Ascending aorta (tissue), 2 donors: Measurements from ENCODE around the gene NOTO. TPM values are rescaled to one million over a fixed set of nuclear protein-coding genes. Genes with fewer than 3 reads are reported as not detected.

Source experiments
- DNase-seq, 2 donors: peaks; one replicate each; pipeline ENCODE4 v3.0.0-alpha.2; 2019; ENCODE audit warnings: low spot score in 2 of 2
- H3K27ac ChIP-seq, 2 donors: fragments of 200-600 bp; sonication (generic); one replicate each; pipeline ENCODE4 v1.5.1; 2016 to 2017; ENCODE audit warnings: mild to moderate bottlenecking in 1 of 2
- H3K27me3 ChIP-seq: fragments of 200-600 bp; sonication (generic); one replicate; pipeline ENCODE4 v1.5.1; 2017
- H3K36me3 ChIP-seq, 2 donors: fragments of 200-600 bp; sonication (generic); one replicate each; pipeline ENCODE4 v1.5.1; 2016
- H3K4me1 ChIP-seq, 2 donors: fragments of 200-600 bp; sonication (generic); one replicate each; pipeline ENCODE4 v1.5.1; 2016 to 2017; ENCODE audit warnings: mild to moderate bottlenecking in 1 of 2
- H3K4me3 ChIP-seq, 2 donors: fragments of 200-600 bp; sonication (generic); one replicate each; pipeline ENCODE4 v1.5.1; 2016 to 2017; ENCODE audit warnings: mild to moderate bottlenecking in 1 of 2
- H3K9me3 ChIP-seq, 2 donors: fragments of 200-600 bp; sonication (generic); one replicate each; pipeline ENCODE4 v1.5.1; 2016
- CTCF ChIP-seq, 3 experiments: fragments of 200-600 bp in 2 of 3; fragments of 450-650 bp in 1 of 3; sonication (generic) in 2 of 3; IDR thresholded peaks; one replicate each; pipeline ENCODE4 v1.5.1; 2016 to 2019; ENCODE audit warnings: antibody characterized with exemption in 3 of 3, mild to moderate bottlenecking in 1 of 3, moderate library complexity in 1 of 3
- intact Hi-C: fragments of 100-400 bp; cut with DNase I; formaldehyde crosslinking; loops from one replicate; pipeline ENCODE4 v1.15.1; 2023
- total RNA-seq: library from RNA; depleted of rRNA; stranded (reverse); fragments of >200 nt; gene quantifications from one replicate; pipeline ENCODE4 v1.1.0, GENCODE V29; 2016

NOTO gene
- total RNA-seq, 1 donor from 2014 or later: not detected

- H3K36me3 ChIP-seq: peaks cover 80 to 85% of the 10 kb centered on the region in 2 donors
- no peaks in the 10 kb centered on the region for H3K27me3 ChIP-seq
- H3K4me3 ChIP-seq: no peak overlapping the region
- H3K9me3 ChIP-seq: no peaks in the 10 kb centered on the region
- intact Hi-C loops: no loop called here
- H3K4me1 ChIP-seq: no peaks in the 10 kb centered on the region
- no peak for TF ChIP-seq CTCF (IDR thresholded peaks at IDR 0.05)
- no peak overlapping the region for H3K27ac ChIP-seq
- DNase-seq: no peak
Measured at GRCh38 chr2:73250872-73251846, 48.8 kb downstream of the NOTO start.

- Histone ChIP-seq H3K4me1 (no peaks in the 10 kb centered on the region), H3K9me3 (no peaks in the 10 kb centered on the region), H3K27me3 (no peaks in the 10 kb centered on the region), H3K27ac (no peak overlapping the region), H3K36me3 (peaks cover 68 to 72% of the 10 kb centered on the region in 2 donors), H3K4me3 (no peak overlapping the region)
- no peak for DNase-seq
- intact Hi-C loops: no loop called here
- no peak for TF ChIP-seq CTCF (IDR thresholded peaks at IDR 0.05)
Measured at GRCh38 chr2:73252238-73253027, 50.1 kb downstream of the NOTO start.

DNA sequence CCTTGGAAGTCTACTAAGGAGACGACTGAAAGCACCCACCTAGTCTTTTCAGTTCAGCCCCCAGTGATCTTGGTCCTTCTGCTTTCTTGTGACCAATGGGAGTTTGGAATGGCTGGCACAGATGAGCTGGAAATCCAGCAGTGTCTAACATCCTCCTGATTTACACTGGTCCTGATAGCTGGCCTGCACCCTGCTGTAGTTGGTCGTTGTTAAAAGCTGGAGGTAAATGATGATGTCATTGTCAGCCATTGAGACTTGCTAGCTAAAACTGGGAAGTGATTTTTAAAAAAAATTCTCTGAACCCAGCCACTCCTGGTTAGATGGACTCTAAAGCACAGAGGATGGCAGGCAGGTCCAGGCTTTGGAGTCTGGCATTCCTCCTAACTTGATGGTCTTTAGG, 51.0 kb downstream of the NOTO start:
- H3K9me3 ChIP-seq: no peaks in the 10 kb centered on the region
- TF ChIP-seq CTCF (IDR thresholded peaks at IDR 0.05): no peak
- no peaks in the 10 kb centered on the region for H3K4me1 ChIP-seq
- no peak for DNase-seq
- peaks cover 58 to 63% of the 10 kb centered on the region in 2 donors for H3K36me3 ChIP-seq
- no peak overlapping the region for H3K27ac ChIP-seq
- no peak overlapping the region for H3K4me3 ChIP-seq
- H3K27me3 ChIP-seq: no peaks in the 10 kb centered on the region
- intact Hi-C loops: no loop called here

- DNase-seq: no peak
- H3K4me3 ChIP-seq: no peak overlapping the region
- no peak overlapping the region for H3K27ac ChIP-seq
- no peaks in the 10 kb centered on the region for H3K9me3 ChIP-seq
- peaks cover 53 to 58% of the 10 kb centered on the region in 2 donors for H3K36me3 ChIP-seq
- no peaks in the 10 kb centered on the region for H3K4me1 ChIP-seq
- intact Hi-C loops: no loop called here
- no peaks in the 10 kb centered on the region for H3K27me3 ChIP-seq
- TF ChIP-seq CTCF (IDR thresholded peaks at IDR 0.05): no peak
Measured at GRCh38 chr2:73253901-73254300, 51.5 kb downstream of the NOTO start.

- DNase-seq: no peak
- Histone ChIP-seq H3K4me1 (no peaks in the 10 kb centered on the region), H3K9me3 (no peaks in the 10 kb centered on the region), H3K36me3 (peaks cover 49 to 52% of the 10 kb centered on the region in 2 donors), H3K4me3 (no peak overlapping the region), H3K27ac (no peak overlapping the region), H3K27me3 (no peaks in the 10 kb centered on the region)
- TF ChIP-seq CTCF (IDR thresholded peaks at IDR 0.05): no peak
- intact Hi-C loops: no loop called here
Measured at GRCh38 chr2:73254343-73255006, 52.1 kb downstream of the NOTO start.
